Measurements from ENCODE around the gene KRT3.

KRT3 gene

GRCh38 chr12:52806821-52807543 lies 11.1 kb upstream of the KRT3 start:
- Histone ChIP-seq H3K4me1 (ENCODE audit: control insufficient read depth in 2 of 2, insufficient read depth in 2 of 2, low read length in 2 of 2) (no peaks in the 10 kb centered on the region), H3K9ac (ENCODE audit: low read depth in 1 of 2, low read length in 2 of 2) (no peak overlapping the region), H3K4me3 (ENCODE audit: low read length in 2 of 2) (no peak overlapping the region), H3K9me3 (ENCODE audit: control insufficient read depth in 2 of 2, low read length in 2 of 2) (no peaks in the 10 kb centered on the region), H3K27ac (ENCODE audit: low read depth in 2 of 2, low read length in 2 of 2) (no peak overlapping the region), H3K27me3 (ENCODE audit: control insufficient read depth in 2 of 2, insufficient read depth in 2 of 2, low read length in 2 of 2) (no peaks in the 10 kb centered on the region), H3K36me3 (ENCODE audit: control insufficient read depth in 2 of 2, insufficient read depth in 2 of 2, low read length in 2 of 2) (no peaks in the 10 kb centered on the region)

- Histone ChIP-seq H3K9me3 (ENCODE audit: control insufficient read depth in 2 of 2, low read length in 2 of 2) (no peaks in the 10 kb centered on the region), H3K27ac (ENCODE audit: low read depth in 2 of 2, low read length in 2 of 2) (no peak overlapping the region), H3K9ac (ENCODE audit: low read depth in 1 of 2, low read length in 2 of 2) (no peak overlapping the region), H3K4me3 (ENCODE audit: low read length in 2 of 2) (no peak overlapping the region), H3K4me1 (ENCODE audit: control insufficient read depth in 2 of 2, insufficient read depth in 2 of 2, low read length in 2 of 2) (no peaks in the 10 kb centered on the region), H3K27me3 (ENCODE audit: control insufficient read depth in 2 of 2, insufficient read depth in 2 of 2, low read length in 2 of 2) (no peaks in the 10 kb centered on the region), H3K36me3 (ENCODE audit: control insufficient read depth in 2 of 2, insufficient read depth in 2 of 2, low read length in 2 of 2) (no peaks in the 10 kb centered on the region)
These were observed 10.4 kb upstream of the KRT3 start for GRCh38 chr12:52806169-52806811.

GRCh38 chr12:52805739-52806138 lies 9.8 kb upstream of the KRT3 start:
- H3K27ac ChIP-seq (ENCODE audit: low read depth in 2 of 2, low read length in 2 of 2) = no peak overlapping the region
- no peak overlapping the region for H3K4me3 ChIP-seq (ENCODE audit: low read length in 2 of 2)
- no peaks in the 10 kb centered on the region for H3K9me3 ChIP-seq (ENCODE audit: control insufficient read depth in 2 of 2, low read length in 2 of 2)
- H3K27me3 ChIP-seq (ENCODE audit: control insufficient read depth in 2 of 2, insufficient read depth in 2 of 2, low read length in 2 of 2) = no peaks in the 10 kb centered on the region
- H3K4me1 ChIP-seq (ENCODE audit: control insufficient read depth in 2 of 2, insufficient read depth in 2 of 2, low read length in 2 of 2) = no peaks in the 10 kb centered on the region
- H3K9ac ChIP-seq (ENCODE audit: low read depth in 1 of 2, low read length in 2 of 2) = no peak overlapping the region
- H3K36me3 ChIP-seq (ENCODE audit: control insufficient read depth in 2 of 2, insufficient read depth in 2 of 2, low read length in 2 of 2) = no peaks in the 10 kb centered on the region

- Histone ChIP-seq H3K9me3 (ENCODE audit: control insufficient read depth in 2 of 2, low read length in 2 of 2) (no peaks in the 10 kb centered on the region), H3K27ac (ENCODE audit: low read depth in 2 of 2, low read length in 2 of 2) (no peak overlapping the region), H3K4me1 (ENCODE audit: control insufficient read depth in 2 of 2, insufficient read depth in 2 of 2, low read length in 2 of 2) (peaks cover 0 to 6% of the 10 kb centered on the region in 2 donors), H3K27me3 (ENCODE audit: control insufficient read depth in 2 of 2, insufficient read depth in 2 of 2, low read length in 2 of 2) (no peaks in the 10 kb centered on the region), H3K9ac (ENCODE audit: low read depth in 1 of 2, low read length in 2 of 2) (no peak overlapping the region), H3K36me3 (ENCODE audit: control insufficient read depth in 2 of 2, insufficient read depth in 2 of 2, low read length in 2 of 2) (no peaks in the 10 kb centered on the region), H3K4me3 (ENCODE audit: low read length in 2 of 2) (no peak overlapping the region)
These were observed 9.1 kb upstream of the KRT3 start for GRCh38 chr12:52805000-52805399.

GRCh38 chr12:52802442-52802841 lies 6.5 kb upstream of the KRT3 start:
- no peaks in the 10 kb centered on the region for H3K27me3 ChIP-seq (ENCODE audit: control insufficient read depth in 2 of 2, insufficient read depth in 2 of 2, low read length in 2 of 2)
- peaks cover 0 to 8% of the 10 kb centered on the region in 2 donors for H3K4me1 ChIP-seq (ENCODE audit: control insufficient read depth in 2 of 2, insufficient read depth in 2 of 2, low read length in 2 of 2)
- no peaks in the 10 kb centered on the region for H3K36me3 ChIP-seq (ENCODE audit: control insufficient read depth in 2 of 2, insufficient read depth in 2 of 2, low read length in 2 of 2)
- no peak overlapping the region for H3K9ac ChIP-seq (ENCODE audit: low read depth in 1 of 2, low read length in 2 of 2)
- H3K27ac ChIP-seq (ENCODE audit: low read depth in 2 of 2, low read length in 2 of 2) = no peak overlapping the region
- H3K4me3 ChIP-seq (ENCODE audit: low read length in 2 of 2) = no peak overlapping the region
- no peaks in the 10 kb centered on the region for H3K9me3 ChIP-seq (ENCODE audit: control insufficient read depth in 2 of 2, low read length in 2 of 2)

- no peak overlapping the region for H3K4me3 ChIP-seq (ENCODE audit: low read length in 2 of 2)
- no peaks in the 10 kb centered on the region for H3K9me3 ChIP-seq (ENCODE audit: control insufficient read depth in 2 of 2, low read length in 2 of 2)
- H3K27me3 ChIP-seq (ENCODE audit: control insufficient read depth in 2 of 2, insufficient read depth in 2 of 2, low read length in 2 of 2) = no peaks in the 10 kb centered on the region
- H3K36me3 ChIP-seq (ENCODE audit: control insufficient read depth in 2 of 2, insufficient read depth in 2 of 2, low read length in 2 of 2) = no peaks in the 10 kb centered on the region
- peaks cover 0 to 8% of the 10 kb centered on the region in 2 donors for H3K4me1 ChIP-seq (ENCODE audit: control insufficient read depth in 2 of 2, insufficient read depth in 2 of 2, low read length in 2 of 2)
- H3K9ac ChIP-seq (ENCODE audit: low read depth in 1 of 2, low read length in 2 of 2) = no peak overlapping the region
- no peak overlapping the region for H3K27ac ChIP-seq (ENCODE audit: low read depth in 2 of 2, low read length in 2 of 2)
These were observed 5.9 kb upstream of the KRT3 start for GRCh38 chr12:52801773-52802172.

GRCh38 chr12:52800259-52800917 lies 4.5 kb upstream of the KRT3 start:
- Histone ChIP-seq H3K4me3 (ENCODE audit: low read length in 2 of 2) (no peak overlapping the region), H3K9me3 (ENCODE audit: control insufficient read depth in 2 of 2, low read length in 2 of 2) (no peaks in the 10 kb centered on the region), H3K4me1 (ENCODE audit: control insufficient read depth in 2 of 2, insufficient read depth in 2 of 2, low read length in 2 of 2) (peaks cover 0 to 8% of the 10 kb centered on the region in 2 donors), H3K9ac (ENCODE audit: low read depth in 1 of 2, low read length in 2 of 2) (no peak overlapping the region), H3K27me3 (ENCODE audit: control insufficient read depth in 2 of 2, insufficient read depth in 2 of 2, low read length in 2 of 2) (no peaks in the 10 kb centered on the region), H3K36me3 (ENCODE audit: control insufficient read depth in 2 of 2, insufficient read depth in 2 of 2, low read length in 2 of 2) (no peaks in the 10 kb centered on the region), H3K27ac (ENCODE audit: low read depth in 2 of 2, low read length in 2 of 2) (no peak overlapping the region)

GRCh38 chr12:52799505-52800211 lies 3.7 kb upstream of the KRT3 start:
- Histone ChIP-seq H3K9me3 (ENCODE audit: control insufficient read depth in 2 of 2, low read length in 2 of 2) (no peaks in the 10 kb centered on the region), H3K27me3 (ENCODE audit: control insufficient read depth in 2 of 2, insufficient read depth in 2 of 2, low read length in 2 of 2) (peaks cover 0 to 2% of the 10 kb centered on the region in 2 donors), H3K27ac (ENCODE audit: low read depth in 2 of 2, low read length in 2 of 2) (no peak overlapping the region), H3K4me3 (ENCODE audit: low read length in 2 of 2) (no peak overlapping the region), H3K9ac (ENCODE audit: low read depth in 1 of 2, low read length in 2 of 2) (no peak overlapping the region), H3K4me1 (ENCODE audit: control insufficient read depth in 2 of 2, insufficient read depth in 2 of 2, low read length in 2 of 2) (peaks cover 0 to 8% of the 10 kb centered on the region in 2 donors), H3K36me3 (ENCODE audit: control insufficient read depth in 2 of 2, insufficient read depth in 2 of 2, low read length in 2 of 2) (no peaks in the 10 kb centered on the region)

- Histone ChIP-seq H3K27ac (ENCODE audit: low read depth in 2 of 2, low read length in 2 of 2) (no peak overlapping the region), H3K36me3 (ENCODE audit: control insufficient read depth in 2 of 2, insufficient read depth in 2 of 2, low read length in 2 of 2) (no peaks in the 10 kb centered on the region), H3K4me3 (ENCODE audit: low read length in 2 of 2) (no peak overlapping the region)
These were observed 3.0 kb upstream of the KRT3 start for GRCh38 chr12:52798671-52799504.

More at GRCh38 chr12:52798671-52799504, 3.0 kb upstream of the KRT3 start:
- Histone ChIP-seq H3K4me1 (ENCODE audit: control insufficient read depth in 2 of 2, insufficient read depth in 2 of 2, low read length in 2 of 2) (peaks cover 0 to 8% of the 10 kb centered on the region in 2 donors), H3K9ac (ENCODE audit: low read depth in 1 of 2, low read length in 2 of 2) (no peak overlapping the region), H3K9me3 (ENCODE audit: control insufficient read depth in 2 of 2, low read length in 2 of 2) (no peaks in the 10 kb centered on the region), H3K27me3 (ENCODE audit: control insufficient read depth in 2 of 2, insufficient read depth in 2 of 2, low read length in 2 of 2) (peaks cover 0 to 5% of the 10 kb centered on the region in 2 donors)
